ENCODE results near the gene PTPRN2. TPM values are rescaled to one million over a fixed set of nuclear protein-coding genes. Genes with fewer than 3 reads are reported as not detected.

PTPRN2 gene
- total and polyA plus RNA-seq, 2 of the 13 experiments (the other 11 are each of a cell fraction or from before 2014, with no cell fraction given): 2.5 to 24.2 TPM

DNA sequence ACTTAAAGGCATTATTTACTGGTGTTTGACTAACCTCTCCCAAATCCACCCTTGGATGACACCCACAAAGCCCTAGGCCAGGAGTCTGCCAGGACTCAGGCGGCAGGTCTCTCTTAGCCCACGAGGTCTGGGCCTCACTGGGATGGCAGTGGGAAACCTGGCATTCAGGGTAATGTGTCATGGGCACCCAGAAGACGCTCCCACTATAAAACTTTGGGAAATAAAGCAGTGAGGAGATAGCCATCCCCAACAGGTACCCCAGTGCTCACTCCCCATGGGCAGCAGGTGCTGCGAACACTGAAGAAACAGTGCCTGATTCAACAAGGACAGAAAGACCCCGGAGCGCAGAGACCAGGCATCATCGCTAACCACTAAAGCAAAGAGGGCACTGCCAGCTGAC is 14.4 kb upstream of the PTPRN2 start:
- CTCF ChIA-PET (ENCODE audit: low intra/inter-chr PET ratio, low total read pairs): no interaction called here
- H3K4me1 ChIP-seq (ENCODE audit: insufficient read depth, low read length): no peaks in the 10 kb centered on the region
- H3K27me3 ChIP-seq (ENCODE audit: control insufficient read depth in 1 of 2, insufficient read depth in 2 of 2, low read length in 2 of 2): no peaks in the 10 kb centered on the region
- no peaks in the 10 kb centered on the region for H4K20me1 ChIP-seq (ENCODE audit: insufficient read depth, low read length)
- 100% methylated on average over 1 of the region's 7 CpGs for WGBS (ENCODE audit: low lambda C conversion rate)
- POLR2A ChIA-PET: no interaction called here
- no peaks in the 10 kb centered on the region for H3K9me3 ChIP-seq (ENCODE audit: low read length)
- no peak for ATAC-seq
- no peak for FAIRE-seq
- in situ Hi-C loops (cut with HindIII; ENCODE audit: extremely low pct_ligation_motif_present, low pct_unique_long_range_greater_than_20kb): no loop called here
- no peak overlapping the region for H3K9ac ChIP-seq (ENCODE audit: insufficient read depth, low read depth, low read length)
- intact Hi-C loops (cut with micrococcal nuclease; ENCODE audit: unreplicated experiment): no loop called here
- BruUV-seq (replicated peaks): no TSS peak
- H3K4me3 ChIP-seq (replicated peaks in 1 of 3; ENCODE audit: insufficient read depth in 1 of 3, low read depth in 2 of 3, low read length in 3 of 3): no peak overlapping the region
- DNase-seq (ENCODE audit: low spot score): no peak
- no peak for TF ChIP-seq ZNF317 (CRISPR knock-in tag; IDR thresholded peaks at IDR 0.05)
- TF ChIP-seq, protein P1, sequence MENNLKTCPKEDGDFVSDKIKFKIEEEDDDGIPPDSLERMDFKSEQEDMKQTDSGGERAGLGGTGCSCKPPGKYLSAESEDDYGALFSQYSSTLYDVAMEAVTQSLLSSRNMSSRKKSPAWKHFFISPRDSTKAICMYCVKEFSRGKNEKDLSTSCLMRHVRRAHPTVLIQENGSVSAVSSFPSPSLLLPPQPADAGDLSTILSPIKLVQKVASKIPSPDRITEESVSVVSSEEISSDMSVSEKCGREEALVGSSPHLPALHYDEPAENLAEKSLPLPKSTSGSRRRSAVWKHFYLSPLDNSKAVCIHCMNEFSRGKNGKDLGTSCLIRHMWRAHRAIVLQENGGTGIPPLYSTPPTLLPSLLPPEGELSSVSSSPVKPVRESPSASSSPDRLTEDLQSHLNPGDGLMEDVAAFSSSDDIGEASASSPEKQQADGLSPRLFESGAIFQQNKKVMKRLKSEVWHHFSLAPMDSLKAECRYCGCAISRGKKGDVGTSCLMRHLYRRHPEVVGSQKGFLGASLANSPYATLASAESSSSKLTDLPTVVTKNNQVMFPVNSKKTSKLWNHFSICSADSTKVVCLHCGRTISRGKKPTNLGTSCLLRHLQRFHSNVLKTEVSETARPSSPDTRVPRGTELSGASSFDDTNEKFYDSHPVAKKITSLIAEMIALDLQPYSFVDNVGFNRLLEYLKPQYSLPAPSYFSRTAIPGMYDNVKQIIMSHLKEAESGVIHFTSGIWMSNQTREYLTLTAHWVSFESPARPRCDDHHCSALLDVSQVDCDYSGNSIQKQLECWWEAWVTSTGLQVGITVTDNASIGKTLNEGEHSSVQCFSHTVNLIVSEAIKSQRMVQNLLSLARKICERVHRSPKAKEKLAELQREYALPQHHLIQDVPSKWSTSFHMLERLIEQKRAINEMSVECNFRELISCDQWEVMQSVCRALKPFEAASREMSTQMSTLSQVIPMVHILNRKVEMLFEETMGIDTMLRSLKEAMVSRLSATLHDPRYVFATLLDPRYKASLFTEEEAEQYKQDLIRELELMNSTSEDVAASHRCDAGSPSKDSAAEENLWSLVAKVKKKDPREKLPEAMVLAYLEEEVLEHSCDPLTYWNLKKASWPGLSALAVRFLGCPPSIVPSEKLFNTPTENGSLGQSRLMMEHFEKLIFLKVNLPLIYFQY (CRISPR knock-in tag; IDR thresholded peaks at IDR 0.05; ENCODE audit: borderline replicate concordance): no peak
- TF ChIP-seq ZNF460 (CRISPR knock-in tag; IDR thresholded peaks at IDR 0.05; ENCODE audit: borderline replicate concordance): no peak
- TF ChIP-seq TOPORS (CRISPR knock-in tag; IDR thresholded peaks at IDR 0.05): no peak
- TF ChIP-seq, protein P2, sequence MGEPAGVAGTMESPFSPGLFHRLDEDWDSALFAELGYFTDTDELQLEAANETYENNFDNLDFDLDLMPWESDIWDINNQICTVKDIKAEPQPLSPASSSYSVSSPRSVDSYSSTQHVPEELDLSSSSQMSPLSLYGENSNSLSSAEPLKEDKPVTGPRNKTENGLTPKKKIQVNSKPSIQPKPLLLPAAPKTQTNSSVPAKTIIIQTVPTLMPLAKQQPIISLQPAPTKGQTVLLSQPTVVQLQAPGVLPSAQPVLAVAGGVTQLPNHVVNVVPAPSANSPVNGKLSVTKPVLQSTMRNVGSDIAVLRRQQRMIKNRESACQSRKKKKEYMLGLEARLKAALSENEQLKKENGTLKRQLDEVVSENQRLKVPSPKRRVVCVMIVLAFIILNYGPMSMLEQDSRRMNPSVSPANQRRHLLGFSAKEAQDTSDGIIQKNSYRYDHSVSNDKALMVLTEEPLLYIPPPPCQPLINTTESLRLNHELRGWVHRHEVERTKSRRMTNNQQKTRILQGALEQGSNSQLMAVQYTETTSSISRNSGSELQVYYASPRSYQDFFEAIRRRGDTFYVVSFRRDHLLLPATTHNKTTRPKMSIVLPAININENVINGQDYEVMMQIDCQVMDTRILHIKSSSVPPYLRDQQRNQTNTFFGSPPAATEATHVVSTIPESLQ (CRISPR knock-in tag; conservative IDR thresholded peaks at IDR 0.05): no peak
- TF ChIP-seq HOXA9 (CRISPR knock-in tag; IDR thresholded peaks at IDR 0.05; ENCODE audit: borderline replicate concordance): no peak
- TF ChIP-seq, protein P3, sequence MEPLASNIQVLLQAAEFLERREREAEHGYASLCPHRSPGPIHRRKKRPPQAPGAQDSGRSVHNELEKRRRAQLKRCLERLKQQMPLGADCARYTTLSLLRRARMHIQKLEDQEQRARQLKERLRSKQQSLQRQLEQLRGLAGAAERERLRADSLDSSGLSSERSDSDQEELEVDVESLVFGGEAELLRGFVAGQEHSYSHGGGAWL (CRISPR knock-in tag; IDR thresholded peaks at IDR 0.05): no peak
- TF ChIP-seq ZNF792 (CRISPR knock-in tag; IDR thresholded peaks at IDR 0.05): no peak
- TF ChIP-seq ZNF530 (CRISPR knock-in tag; IDR thresholded peaks at IDR 0.05; ENCODE audit: low read depth): no peak
- TF ChIP-seq BRD4 (CRISPR knock-in tag; IDR thresholded peaks at IDR 0.05): no peak
- no peak for TF ChIP-seq ZNF569 (CRISPR knock-in tag; IDR thresholded peaks at IDR 0.05; ENCODE audit: borderline replicate concordance)
- no peak for TF ChIP-seq PHF21A (CRISPR knock-in tag; IDR thresholded peaks at IDR 0.05)
- TF ChIP-seq ZBTB7A (CRISPR knock-in tag; IDR thresholded peaks at IDR 0.05): no peak
- H2AFZ ChIP-seq (ENCODE audit: low read length): no peak overlapping the region
- H3K79me2 ChIP-seq (ENCODE audit: insufficient read depth, low read length): no peaks in the 10 kb centered on the region
- H3K27ac ChIP-seq (ENCODE audit: extremely low read length, insufficient read depth, low read length): no peak overlapping the region
- H3K4me2 ChIP-seq (ENCODE audit: low read depth, low read length): no peak overlapping the region
- H3K36me3 ChIP-seq (replicated peaks in 1 of 2; ENCODE audit: control insufficient read depth in 1 of 2, insufficient read depth in 2 of 2, low read length in 2 of 2): no peaks in the 10 kb centered on the region
